ENCODE measurements around the gene GLT1D1. TPM values are rescaled to one million over a fixed set of nuclear protein-coding genes. Genes with fewer than 3 reads are reported as not detected.

The GLT1D1 gene
- total RNA-seq, 1 experiment from 2014 or later = not detected

GRCh38 chr12:128859311-128859710, 6.0 kb downstream of the GLT1D1 start:
- H3K9ac ChIP-seq (ENCODE audit: low read length) = no peak overlapping the region
- ChIA-PET RAD21 (ENCODE audit: low non-redundant PET in 1 of 2, low total read pairs in 2 of 2, uncharacterized antibody in 2 of 2, unreplicated experiment in 2 of 2) (no interaction called here), POLR2A (no interaction called here), CTCF (no interaction called here)
- H3K27ac ChIP-seq (ENCODE audit: low read depth, low read length) = no peak overlapping the region
- H3K9me3 ChIP-seq (ENCODE audit: control insufficient read depth in 1 of 2, insufficient read depth in 1 of 2, low read depth in 1 of 2, low read length in 2 of 2) = no peaks in the 10 kb centered on the region
- no peaks in the 10 kb centered on the region for H3K36me3 ChIP-seq (ENCODE audit: control insufficient read depth in 1 of 2, insufficient read depth in 2 of 2, low read length in 2 of 2)
- H3K9me2 ChIP-seq (ENCODE audit: insufficient read depth) = no peaks in the 10 kb centered on the region
- no peaks in the 10 kb centered on the region for H4K20me1 ChIP-seq (ENCODE audit: insufficient read depth)
- ATAC-seq (no peak), DNase-seq (ENCODE audit: low read depth, low spot score) (no peak)
- no TSS peak for BruUV-seq (replicated peaks)
- H3K4me1 ChIP-seq (ENCODE audit: control insufficient read depth in 1 of 2, insufficient read depth in 2 of 2, low read length in 2 of 2) = no peaks in the 10 kb centered on the region
- H3K27me3 ChIP-seq (ENCODE audit: insufficient read depth, low read length) = no peaks in the 10 kb centered on the region
- H3K79me2 ChIP-seq (ENCODE audit: insufficient read depth, low read length) = no peaks in the 10 kb centered on the region
- intact Hi-C loops (cut with micrococcal nuclease) = no loop called here
- TF ChIP-seq EGR1 (IDR thresholded peaks at IDR 0.05; ENCODE audit: low read depth) (no peak), ELF1 (IDR thresholded peaks at IDR 0.05; ENCODE audit: borderline replicate concordance, low read depth) (no peak), POLR2AphosphoS5 (IDR thresholded peaks at IDR 0.05; ENCODE audit: low read depth, low read length) (no peak), ZNF274 (IDR thresholded peaks at IDR 0.05; ENCODE audit: low read depth, low read length) (no peak), ATF3 (IDR thresholded peaks at IDR 0.05) (no peak), CTCF (IDR thresholded peaks at IDR 0.05 in 2 of 3, conservative IDR thresholded peaks at IDR 0.05 in 1 of 3; ENCODE audit: borderline replicate concordance in 1 of 3, insufficient read depth in 1 of 3, low read depth in 2 of 3, low read length in 2 of 3) (no peak), ZFX (IDR thresholded peaks at IDR 0.05) (no peak)
- H2AFZ ChIP-seq (ENCODE audit: low read depth, low read length, poor library complexity, severe bottlenecking) = no peak overlapping the region
- no peak overlapping the region for H3K4me2 ChIP-seq (ENCODE audit: low read length)
- H3K4me3 ChIP-seq (replicated peaks in 1 of 2; ENCODE audit: low read depth in 1 of 2, low read length in 2 of 2) = no peak overlapping the region
